ENCODE data around the gene SEMA5B.

The SEMA5B gene

GRCh38 chr3:122890077-122890719 lies 137.4 kb downstream of the SEMA5B start:
- no peaks in the 10 kb centered on the region for H3K9me3 ChIP-seq (ENCODE audit: low read length)
- H3K9ac ChIP-seq (ENCODE audit: low read length) = no peak overlapping the region
- no peaks in the 10 kb centered on the region for H3K36me3 ChIP-seq (ENCODE audit: insufficient read depth, low read length)
- H3K4me1 ChIP-seq (ENCODE audit: insufficient read depth, low read length, severe bottlenecking) = no peaks in the 10 kb centered on the region
- no peak overlapping the region for H2AFZ ChIP-seq (ENCODE audit: low read length)
- no peak for TF ChIP-seq EZH2 (IDR thresholded peaks at IDR 0.05; ENCODE audit: borderline replicate concordance, low read length)
- TF ChIP-seq CTCF (IDR thresholded peaks at IDR 0.05; ENCODE audit: low read length) = no peak
- no peaks in the 10 kb centered on the region for H4K20me1 ChIP-seq (ENCODE audit: insufficient read depth, low read length)
- no peaks in the 10 kb centered on the region for H3F3A ChIP-seq (ENCODE audit: insufficient read depth, low read length)
- no peaks in the 10 kb centered on the region for H3K27me3 ChIP-seq (ENCODE audit: insufficient read depth, low read length)
- H3K9me2 ChIP-seq (ENCODE audit: low read depth, low read length) = no peaks in the 10 kb centered on the region
- no peaks in the 10 kb centered on the region for H3K79me2 ChIP-seq (ENCODE audit: insufficient read depth, low read length)
- H3K4me2 ChIP-seq (ENCODE audit: low read length) = no peak overlapping the region
- H3K27ac ChIP-seq (ENCODE audit: low read depth, low read length, poor library complexity, severe bottlenecking) = no peak overlapping the region
- H3K4me3 ChIP-seq (ENCODE audit: low read depth, low read length, poor library complexity, severe bottlenecking) = no peak overlapping the region

GRCh38 chr3:122886946-122887345 lies 140.6 kb downstream of the SEMA5B start:
- H3K9me3 ChIP-seq (ENCODE audit: low read length) = no peaks in the 10 kb centered on the region
- no peak overlapping the region for H3K27ac ChIP-seq (ENCODE audit: low read depth, low read length, poor library complexity, severe bottlenecking)
- H3K4me2 ChIP-seq (ENCODE audit: low read length) = no peak overlapping the region
- H3K9me2 ChIP-seq (ENCODE audit: low read depth, low read length) = no peaks in the 10 kb centered on the region
- no peaks in the 10 kb centered on the region; the same call in 1 of the 2 replicates for H4K20me1 ChIP-seq (ENCODE audit: insufficient read depth, low read length)
- no peaks in the 10 kb centered on the region for H3K27me3 ChIP-seq (ENCODE audit: insufficient read depth, low read length)
- H3K79me2 ChIP-seq (ENCODE audit: insufficient read depth, low read length) = no peaks in the 10 kb centered on the region
- no peak overlapping the region for H2AFZ ChIP-seq (ENCODE audit: low read length)
- H3K4me1 ChIP-seq (ENCODE audit: insufficient read depth, low read length, severe bottlenecking) = no peaks in the 10 kb centered on the region
- no peak overlapping the region for H3K4me3 ChIP-seq (ENCODE audit: low read depth, low read length, poor library complexity, severe bottlenecking)
- no peak for TF ChIP-seq EZH2 (IDR thresholded peaks at IDR 0.05; ENCODE audit: borderline replicate concordance, low read length)
- no peak for TF ChIP-seq CTCF (IDR thresholded peaks at IDR 0.05; ENCODE audit: low read length)
- no peak overlapping the region for H3K9ac ChIP-seq (ENCODE audit: low read length)
- no peaks in the 10 kb centered on the region for H3F3A ChIP-seq (ENCODE audit: insufficient read depth, low read length)
- no peaks in the 10 kb centered on the region for H3K36me3 ChIP-seq (ENCODE audit: insufficient read depth, low read length)

- Histone ChIP-seq H3K79me2 (ENCODE audit: insufficient read depth, low read length) (no peaks in the 10 kb centered on the region), H3K4me1 (ENCODE audit: insufficient read depth, low read length, severe bottlenecking) (no peaks in the 10 kb centered on the region), H3K4me3 (ENCODE audit: low read depth, low read length, poor library complexity, severe bottlenecking) (no peak overlapping the region), H3K9me3 (ENCODE audit: low read length) (no peaks in the 10 kb centered on the region), H2AFZ (ENCODE audit: low read length) (no peak overlapping the region), H3K27ac (ENCODE audit: low read depth, low read length, poor library complexity, severe bottlenecking) (no peak overlapping the region), H3K9me2 (ENCODE audit: low read depth, low read length) (no peaks in the 10 kb centered on the region), H4K20me1 (ENCODE audit: insufficient read depth, low read length) (no peaks in the 10 kb centered on the region; the same call in 1 of the 2 replicates), H3K9ac (ENCODE audit: low read length) (no peak overlapping the region), H3K27me3 (ENCODE audit: insufficient read depth, low read length) (no peaks in the 10 kb centered on the region), H3K36me3 (ENCODE audit: insufficient read depth, low read length) (no peaks in the 10 kb centered on the region), H3F3A (ENCODE audit: insufficient read depth, low read length) (no peaks in the 10 kb centered on the region), H3K4me2 (ENCODE audit: low read length) (no peak overlapping the region)
- TF ChIP-seq CTCF (IDR thresholded peaks at IDR 0.05; ENCODE audit: low read length) = no peak
Observed at GRCh38 chr3:122886251-122886650, 141.3 kb downstream of the SEMA5B start.
